NCI-H2227 treated with DMSO at 0.1 percent for 48 hours (cell line): ENCODE data around the gene TMSB4X.
A peak's percentile ranks its signal among the peaks of the same experiment; 100 is the strongest.
"Not testable (repeated sequence)": the region's sequence is repeated elsewhere in the genome, so short reads cannot be mapped to it uniquely, and the experiment has no call there.

Source experiments
- DNase-seq: peaks from one replicate; lab custom pipeline; 2025; lab: John Stamatoyannopoulos, UW

Gene TMSB4X

GRCh38 chrX:12955882-12956703 is 18.8 kb upstream of the TMSB4X start:
- DNase-seq: no peak

- DNase-seq: no peak
Measured at GRCh38 chrX:12956704-12957534, 18.0 kb upstream of the TMSB4X start.

- DNase-seq: no peak
Measured at GRCh38 chrX:12958059-12958458, 16.9 kb upstream of the TMSB4X start.

- no peak for DNase-seq
Measured at GRCh38 chrX:12958461-12958860, 16.4 kb upstream of the TMSB4X start.

- no peak for DNase-seq
Measured at GRCh38 chrX:12961196-12961718, 13.7 kb upstream of the TMSB4X start.

- DNase-seq: no peak
Measured at GRCh38 chrX:12962041-12962504, 12.8 kb upstream of the TMSB4X start.

- not testable (repeated sequence) for DNase-seq
Measured at GRCh38 chrX:12963210-12963850, 11.6 kb upstream of the TMSB4X start.

- DNase-seq: no peak
Measured at GRCh38 chrX:12965131-12965940, 9.6 kb upstream of the TMSB4X start.

- no peak for DNase-seq
Measured at GRCh38 chrX:12966151-12966550, 8.8 kb upstream of the TMSB4X start.

GRCh38 chrX:12967711-12968465 is 7.0 kb upstream of the TMSB4X start:
- no peak for DNase-seq

- peak; percentile 49 for DNase-seq
Measured at GRCh38 chrX:12970691-12971202, 4.2 kb upstream of the TMSB4X start.

GRCh38 chrX:12971282-12972003 is 3.5 kb upstream of the TMSB4X start:
- no peak for DNase-seq

GRCh38 chrX:12972243-12972642 is 2.7 kb upstream of the TMSB4X start:
- DNase-seq: no peak

GRCh38 chrX:12972878-12973560 is 1.9 kb upstream of the TMSB4X start:
- DNase-seq: no peak

GRCh38 chrX:12973561-12974304 is 1.2 kb upstream of the TMSB4X start:
- peak; percentile 48 for DNase-seq

GRCh38 chrX:12974305-12974795 is 560 bp upstream of the TMSB4X start:
- peak; percentile 79 for DNase-seq

GRCh38 chrX:12975670-12975965 is 708 bp downstream of the TMSB4X start:
- peak; percentile 72 for DNase-seq

- DNase-seq: peak; percentile 67
Measured at GRCh38 chrX:12975991-12976558, 1.2 kb downstream of the TMSB4X start.
